Prostate gland (tissue), 2 donors: Measurements from ENCODE around the gene UNC79. TPM values are rescaled to one million over a fixed set of nuclear protein-coding genes. Genes with fewer than 3 reads are reported as not detected.
A peak's percentile ranks its signal among the peaks of the same experiment; 100 is the strongest.

Experiments used
- DNase-seq: peaks from one replicate; pipeline ENCODE4 v3.0.0-alpha.2; 2019; ENCODE audit warnings: low spot score
- H3K27ac ChIP-seq, 2 donors: fragments of 200-600 bp; sonication (generic); 2 replicates each; pipeline ENCODE4 v1.5.1; 2017 to 2019
- H3K27me3 ChIP-seq: fragments of 200-600 bp; sonication (generic); replicated peaks from 2 replicates; pipeline ENCODE4 v1.5.1; 2019; ENCODE audit not compliant: insufficient read depth
- H3K36me3 ChIP-seq, 2 donors: fragments of 200-600 bp; sonication (generic); 1 replicate in 1 of 2; 2 replicates in 1 of 2; pipeline versions ENCODE4 v1.5.1 to v1.8.1; 2017 to 2019
- H3K4me1 ChIP-seq: fragments of 200-600 bp; sonication (generic); replicated peaks from 2 replicates; pipeline ENCODE4 v1.5.1; 2019
- H3K4me3 ChIP-seq, 2 donors: fragments of 200-600 bp; sonication (generic); 2 replicates each; pipeline ENCODE4 v1.5.1; 2017 to 2019
- H3K9me3 ChIP-seq: fragments of 200-600 bp; sonication (generic); 2 replicates; pipeline ENCODE4 v1.5.1; 2017
- POLR2A ChIP-seq: fragments of 450-650 bp; IDR thresholded peaks from one replicate; pipeline ENCODE4 v1.6.1; 2016; ENCODE audit warnings: antibody characterized with exemption, mild to moderate bottlenecking
- POLR2AphosphoS5 ChIP-seq: sonication (generic); formaldehyde crosslinking; IDR thresholded peaks from one replicate; pipeline ENCODE4 v1.6.1; 2017; ENCODE audit warnings: antibody characterized with exemption
- WGBS: methylation state at CpG from one replicate; pipeline ENCODE4 v1.1.5; 2018; 5-methylcytosine and 5-hydroxymethylcytosine counted together
- intact Hi-C: fragments of 100-400 bp; cut with DNase I; formaldehyde crosslinking; loops from one replicate; pipeline ENCODE4 v1.14.2; 2022
- total RNA-seq, 2 donors: library from RNA; depleted of rRNA; stranded (reverse); fragments of >200 nt; gene quantifications; one replicate each; pipeline ENCODE4 v1.1.0, GENCODE V29; 2016
- TF ChIP-seq, protein P1 (sequence below), 4 experiments: fragments of 200-600 bp in 2 of 4; fragments of 450-650 bp in 2 of 4; sonication (generic) in 2 of 4; IDR thresholded peaks; 1 replicate in 3 of 4; 2 replicates in 1 of 4; pipeline ENCODE4 v1.5.1; 2016 to 2019; ENCODE audit warnings: antibody characterized with exemption in 4 of 4, mild to moderate bottlenecking in 2 of 4, moderate library complexity in 2 of 4

Gene UNC79
- total RNA-seq, 2 donors from 2014 or later = 0.32 to 1.0 TPM

DNA sequence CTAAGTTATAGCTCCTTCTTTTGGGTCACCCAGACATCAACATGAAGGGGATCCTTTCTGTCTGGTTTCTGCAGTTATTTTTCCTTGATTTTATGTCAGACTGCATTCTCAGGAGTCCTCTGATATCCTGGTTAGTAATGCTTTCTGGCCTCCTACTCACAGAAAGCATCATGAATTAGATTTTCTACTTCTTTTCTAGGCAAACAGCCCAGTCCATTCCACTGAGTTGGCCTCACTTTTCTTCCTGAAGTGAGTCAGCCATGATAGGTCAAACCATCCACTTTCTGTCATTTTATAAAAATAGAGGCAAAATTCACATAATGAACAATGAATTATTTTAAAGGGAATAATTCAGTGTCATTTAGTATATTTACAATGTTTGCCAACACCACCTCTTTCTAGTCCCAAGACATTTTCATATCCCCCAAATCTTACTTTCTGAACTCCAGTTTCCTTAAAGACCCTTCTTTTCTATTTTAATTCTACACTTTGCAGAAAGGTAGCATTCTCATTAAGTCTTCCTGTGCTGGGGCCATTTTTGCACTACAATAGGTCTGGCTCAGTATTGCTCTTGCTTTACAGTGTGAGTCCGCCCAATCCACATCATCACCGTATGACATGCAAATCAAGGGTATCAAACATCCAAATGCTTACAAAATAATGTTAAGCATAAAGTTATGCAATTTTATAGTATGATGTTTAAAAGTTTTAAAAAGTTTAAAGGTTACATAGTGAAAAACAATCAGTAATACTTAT, 95.1 kb downstream of the UNC79 start:
- Histone ChIP-seq H3K27ac (no peak overlapping the region), H3K36me3 (no peaks in the 10 kb centered on the region), H3K4me3 (no peak overlapping the region), H3K27me3 (no peaks in the 10 kb centered on the region), H3K4me1 (no peaks in the 10 kb centered on the region), H3K9me3 (no peaks in the 10 kb centered on the region)
- TF ChIP-seq, protein P1, sequence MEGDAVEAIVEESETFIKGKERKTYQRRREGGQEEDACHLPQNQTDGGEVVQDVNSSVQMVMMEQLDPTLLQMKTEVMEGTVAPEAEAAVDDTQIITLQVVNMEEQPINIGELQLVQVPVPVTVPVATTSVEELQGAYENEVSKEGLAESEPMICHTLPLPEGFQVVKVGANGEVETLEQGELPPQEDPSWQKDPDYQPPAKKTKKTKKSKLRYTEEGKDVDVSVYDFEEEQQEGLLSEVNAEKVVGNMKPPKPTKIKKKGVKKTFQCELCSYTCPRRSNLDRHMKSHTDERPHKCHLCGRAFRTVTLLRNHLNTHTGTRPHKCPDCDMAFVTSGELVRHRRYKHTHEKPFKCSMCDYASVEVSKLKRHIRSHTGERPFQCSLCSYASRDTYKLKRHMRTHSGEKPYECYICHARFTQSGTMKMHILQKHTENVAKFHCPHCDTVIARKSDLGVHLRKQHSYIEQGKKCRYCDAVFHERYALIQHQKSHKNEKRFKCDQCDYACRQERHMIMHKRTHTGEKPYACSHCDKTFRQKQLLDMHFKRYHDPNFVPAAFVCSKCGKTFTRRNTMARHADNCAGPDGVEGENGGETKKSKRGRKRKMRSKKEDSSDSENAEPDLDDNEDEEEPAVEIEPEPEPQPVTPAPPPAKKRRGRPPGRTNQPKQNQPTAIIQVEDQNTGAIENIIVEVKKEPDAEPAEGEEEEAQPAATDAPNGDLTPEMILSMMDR (IDR thresholded peaks at IDR 0.05) = no peak
- TF ChIP-seq POLR2AphosphoS5 (no peak), POLR2A (no peak)
- WGBS = 96% methylated on average over 2 of the region's 2 CpGs
- no peak for DNase-seq
- intact Hi-C loops = no loop called here

DNA sequence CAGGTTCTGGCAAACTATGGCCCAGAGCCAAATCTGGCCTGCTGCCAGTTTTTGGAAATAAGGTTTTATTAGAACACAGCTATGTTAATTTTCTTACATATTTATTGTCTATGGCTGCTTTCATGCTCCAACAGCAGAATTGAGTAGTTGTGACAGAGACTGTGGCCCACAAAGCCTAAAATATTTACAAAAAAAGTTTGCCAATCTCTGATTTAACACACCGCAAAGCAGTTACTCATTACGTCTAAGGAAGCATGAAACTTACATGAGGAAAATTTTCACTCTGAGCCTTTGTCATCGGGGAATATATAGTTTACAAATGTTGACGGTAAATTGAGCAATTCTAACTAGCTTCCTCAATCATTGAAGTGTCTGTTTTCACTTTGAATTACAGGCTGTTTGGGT, 96.5 kb downstream of the UNC79 start:
- Histone ChIP-seq H3K27ac (no peak overlapping the region), H3K36me3 (no peaks in the 10 kb centered on the region), H3K9me3 (no peaks in the 10 kb centered on the region), H3K4me3 (no peak overlapping the region), H3K4me1 (no peaks in the 10 kb centered on the region), H3K27me3 (no peaks in the 10 kb centered on the region)
- DNase-seq = peak; percentile 13
- 36% methylated on average over 4 of the region's 4 CpGs for WGBS
- intact Hi-C loops = no loop called here
- TF ChIP-seq POLR2AphosphoS5 (no peak), POLR2A (no peak)
- TF ChIP-seq, protein P1 (IDR thresholded peaks at IDR 0.05) = no peak

DNA sequence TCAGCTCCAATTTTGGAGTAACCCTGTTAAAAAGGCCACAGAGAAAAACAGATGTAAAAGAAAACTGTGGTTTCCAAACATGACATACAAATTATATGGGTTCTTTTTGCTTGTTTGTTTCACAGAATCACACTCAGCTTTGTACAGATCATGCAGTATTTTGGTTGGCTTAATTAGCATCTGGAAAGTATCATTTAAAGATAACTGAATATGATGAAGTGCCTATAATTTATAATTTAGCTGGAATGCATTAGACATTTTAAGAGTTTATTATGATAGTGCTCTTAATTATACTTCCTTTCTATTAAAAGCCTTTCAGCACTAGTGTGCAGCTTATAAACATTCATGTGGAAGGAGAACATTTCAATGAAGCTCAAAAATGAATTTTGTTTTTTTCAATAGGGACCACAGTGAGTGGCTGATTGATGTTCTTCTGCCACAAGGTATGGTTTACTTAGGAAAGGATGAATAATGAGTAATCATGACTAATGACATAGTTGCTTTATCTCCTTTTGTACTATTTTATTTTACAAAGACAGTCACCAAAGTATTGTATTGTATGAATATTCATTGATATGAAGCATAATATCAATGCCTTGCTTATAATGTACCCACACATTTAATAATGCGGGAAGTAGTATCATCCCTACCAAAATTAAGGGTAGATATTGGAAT, 98.3 kb downstream of the UNC79 start:
- H3K27me3 ChIP-seq = no peaks in the 10 kb centered on the region
- TF ChIP-seq POLR2A (no peak), POLR2AphosphoS5 (no peak)
- TF ChIP-seq, protein P1 (IDR thresholded peaks at IDR 0.05) = no peak
- H3K9me3 ChIP-seq = no peaks in the 10 kb centered on the region
- whole genome bisulfite sequencing = 92% methylated on average over 1 of the region's 1 CpG
- H3K27ac ChIP-seq = no peak overlapping the region
- H3K4me3 ChIP-seq = no peak overlapping the region
- H3K36me3 ChIP-seq = no peaks in the 10 kb centered on the region
- H3K4me1 ChIP-seq = no peaks in the 10 kb centered on the region
- no peak for DNase-seq
- intact Hi-C loops = no loop called here

DNA sequence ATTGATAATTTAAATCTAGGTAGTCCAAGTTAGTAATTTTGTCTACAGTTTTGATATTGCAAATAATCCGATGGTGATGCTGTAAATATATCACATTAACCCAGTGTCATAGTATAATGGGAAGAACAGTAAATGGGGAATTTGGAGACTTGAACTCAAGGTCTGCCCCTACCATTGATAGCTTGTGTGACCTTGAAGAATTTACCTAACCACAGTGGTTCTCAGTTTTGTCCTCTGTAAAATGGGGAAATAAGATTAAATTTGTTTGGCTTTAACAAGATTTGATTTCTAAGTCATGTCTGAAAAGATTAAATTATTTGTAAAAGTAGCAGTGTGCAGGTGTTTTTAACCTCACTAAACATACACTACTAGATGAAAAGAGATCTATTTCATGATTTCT, 100.9 kb downstream of the UNC79 start:
- Histone ChIP-seq H3K27ac (no peak overlapping the region), H3K4me3 (no peak overlapping the region), H3K9me3 (no peaks in the 10 kb centered on the region), H3K36me3 (no peaks in the 10 kb centered on the region), H3K27me3 (no peaks in the 10 kb centered on the region), H3K4me1 (no peaks in the 10 kb centered on the region)
- no peak for DNase-seq
- intact Hi-C loops = no loop called here
- WGBS = 92% methylated on average over 1 of the region's 1 CpG
- TF ChIP-seq, protein P1 (IDR thresholded peaks at IDR 0.05) = no peak
- TF ChIP-seq POLR2AphosphoS5 (no peak), POLR2A (no peak)

DNA sequence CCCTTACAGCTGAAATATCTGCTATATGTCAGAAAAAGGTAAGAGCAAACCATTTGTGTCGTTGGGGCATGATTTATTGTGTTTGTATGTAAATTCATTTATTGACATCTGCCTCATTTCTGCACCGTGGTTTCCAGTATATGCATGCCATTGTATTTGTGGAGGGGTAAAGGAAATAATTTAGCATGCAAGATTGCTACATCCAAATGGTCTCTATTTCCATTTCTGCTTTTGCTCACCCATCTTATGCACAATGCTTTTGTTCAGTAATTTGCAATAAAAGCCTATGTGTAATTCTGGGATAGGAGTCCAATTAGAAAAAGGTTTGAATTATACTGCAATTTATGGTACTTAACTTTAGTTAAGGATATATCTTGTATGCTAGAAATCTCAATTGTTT, 101.8 kb downstream of the UNC79 start:
- H3K9me3 ChIP-seq = no peaks in the 10 kb centered on the region
- H3K27me3 ChIP-seq = no peaks in the 10 kb centered on the region
- intact Hi-C loops = no loop called here
- no peak overlapping the region for H3K4me3 ChIP-seq
- H3K4me1 ChIP-seq = no peaks in the 10 kb centered on the region
- 46% methylated on average over 2 of the region's 2 CpGs for WGBS
- TF ChIP-seq POLR2AphosphoS5 (no peak), POLR2A (no peak)
- TF ChIP-seq, protein P1 (IDR thresholded peaks at IDR 0.05) = no peak
- no peak overlapping the region for H3K27ac ChIP-seq
- no peak for DNase-seq
- H3K36me3 ChIP-seq = no peaks in the 10 kb centered on the region
